ENCODE data around the gene CCNI2. TPM values are rescaled to one million over a fixed set of nuclear protein-coding genes. Genes with fewer than 3 reads are reported as not detected.
A peak's percentile ranks its signal among the peaks of the same experiment; 100 is the strongest.

CCNI2 gene
- polyA plus RNA-seq, 1 experiment = not detected

DNA sequence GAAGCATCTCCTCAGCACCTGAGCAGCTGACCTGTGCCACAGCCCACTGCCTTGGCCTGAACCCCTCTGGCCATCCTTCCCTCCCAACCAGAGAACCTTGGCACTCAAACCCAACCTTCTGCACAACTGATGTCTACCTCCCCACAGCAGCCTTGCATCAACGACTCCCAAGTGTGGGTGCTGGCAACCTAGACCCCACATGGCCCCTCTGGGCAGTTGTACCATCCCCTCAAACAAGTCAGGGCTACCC is 19.5 kb downstream of the CCNI2 start:
- no peaks in the 10 kb centered on the region for H3K9me3 ChIP-seq (ENCODE audit: control insufficient read depth, insufficient read depth, low read length)
- no peaks in the 10 kb centered on the region for H3K27me3 ChIP-seq (ENCODE audit: control insufficient read depth, insufficient read depth, low read length)
- H3K27ac ChIP-seq (ENCODE audit: low read depth, low read length) = no peak overlapping the region
- ChIA-PET CTCF (interaction anchor here (0.9 to 1.4 kb wide), 4 partner anchors 9 to 53 kb away, joined by 3 to 5 read pairs (median 4); no protein-coding TSS in a partner anchor), POLR2A (interaction anchor here (1.0 to 1.1 kb wide), 2 partner anchors 26 to 270 kb away, joined by 3 read pairs; no protein-coding TSS in a partner anchor)
- TF ChIP-seq, protein P1, sequence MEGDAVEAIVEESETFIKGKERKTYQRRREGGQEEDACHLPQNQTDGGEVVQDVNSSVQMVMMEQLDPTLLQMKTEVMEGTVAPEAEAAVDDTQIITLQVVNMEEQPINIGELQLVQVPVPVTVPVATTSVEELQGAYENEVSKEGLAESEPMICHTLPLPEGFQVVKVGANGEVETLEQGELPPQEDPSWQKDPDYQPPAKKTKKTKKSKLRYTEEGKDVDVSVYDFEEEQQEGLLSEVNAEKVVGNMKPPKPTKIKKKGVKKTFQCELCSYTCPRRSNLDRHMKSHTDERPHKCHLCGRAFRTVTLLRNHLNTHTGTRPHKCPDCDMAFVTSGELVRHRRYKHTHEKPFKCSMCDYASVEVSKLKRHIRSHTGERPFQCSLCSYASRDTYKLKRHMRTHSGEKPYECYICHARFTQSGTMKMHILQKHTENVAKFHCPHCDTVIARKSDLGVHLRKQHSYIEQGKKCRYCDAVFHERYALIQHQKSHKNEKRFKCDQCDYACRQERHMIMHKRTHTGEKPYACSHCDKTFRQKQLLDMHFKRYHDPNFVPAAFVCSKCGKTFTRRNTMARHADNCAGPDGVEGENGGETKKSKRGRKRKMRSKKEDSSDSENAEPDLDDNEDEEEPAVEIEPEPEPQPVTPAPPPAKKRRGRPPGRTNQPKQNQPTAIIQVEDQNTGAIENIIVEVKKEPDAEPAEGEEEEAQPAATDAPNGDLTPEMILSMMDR (IDR thresholded peaks at IDR 0.05; ENCODE audit: low read depth, low read length) = no peak
- DNase-seq (ENCODE audit: low read depth, low spot score) = no peak
- no peak overlapping the region for H3K4me3 ChIP-seq (ENCODE audit: low read depth, low read length)

DNA sequence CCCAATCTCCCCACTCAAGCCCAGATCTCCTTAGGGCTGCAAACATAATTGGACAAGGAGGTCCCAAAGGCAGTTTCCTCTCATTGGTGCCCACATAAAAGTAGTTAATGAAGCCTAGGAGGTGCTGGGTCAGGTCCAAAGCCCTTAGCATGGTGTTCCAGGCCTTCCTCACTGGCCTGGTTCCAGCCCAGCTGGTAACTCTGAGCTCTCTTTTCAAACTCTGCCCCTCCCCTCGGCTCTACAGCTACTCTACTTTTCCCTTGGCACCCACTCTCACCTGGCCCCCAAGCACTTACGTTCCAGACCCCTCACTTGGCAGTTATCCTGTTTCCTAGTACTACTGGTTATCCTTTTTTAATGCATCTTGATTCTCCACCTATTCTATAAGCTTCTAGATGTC is 19.9 kb downstream of the CCNI2 start:
- ChIA-PET POLR2A (interaction anchor here (0.6 to 1.1 kb wide), 7 partner anchors 26 to 508 kb away, joined by 3 to 7 read pairs (median 3); partner anchors contain the start of gene KIF3A), CTCF (interaction anchor here (0.6 to 1.3 kb wide), 3 partner anchors 9 to 339 kb away, joined by 3 to 5 read pairs (median 5); no protein-coding TSS in a partner anchor)
- DNase-seq (ENCODE audit: low read depth, low spot score) = no peak
- Histone ChIP-seq H3K27ac (ENCODE audit: low read depth, low read length) (peak overlapping the region; percentile 57), H3K9me3 (ENCODE audit: control insufficient read depth, insufficient read depth, low read length) (no peaks in the 10 kb centered on the region), H3K4me3 (ENCODE audit: low read depth, low read length) (no peak overlapping the region), H3K27me3 (ENCODE audit: control insufficient read depth, insufficient read depth, low read length) (no peaks in the 10 kb centered on the region)
- TF ChIP-seq, protein P1 (IDR thresholded peaks at IDR 0.05; ENCODE audit: low read depth, low read length) = no peak

DNA sequence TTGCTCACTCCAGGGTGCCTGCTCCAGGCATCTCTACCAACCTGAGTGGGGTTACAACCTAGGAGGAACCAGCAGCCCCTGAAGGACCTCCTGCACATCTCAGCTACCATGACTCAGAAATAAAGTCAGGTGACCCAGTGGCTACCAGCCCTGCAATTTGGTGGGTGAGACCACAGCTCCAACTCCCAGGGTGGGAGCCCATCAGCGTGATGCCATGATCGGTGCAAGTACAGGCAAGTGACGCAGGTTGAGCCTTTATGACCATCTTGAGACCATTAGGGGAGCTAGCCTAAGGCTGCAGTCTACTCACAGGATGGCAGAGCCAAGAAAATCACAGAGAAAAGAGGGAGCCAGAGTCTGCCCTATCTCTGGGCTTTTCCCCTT is 21.3 kb downstream of the CCNI2 start:
- CTCF ChIA-PET = interaction anchor here (1.3 kb wide), 1 partner anchor 51 kb away, joined by 3 read pairs; no protein-coding TSS in a partner anchor
- DNase-seq (ENCODE audit: low read depth, low spot score) = no peak
- Histone ChIP-seq H3K9me3 (ENCODE audit: control insufficient read depth, insufficient read depth, low read length) (no peaks in the 10 kb centered on the region), H3K27me3 (ENCODE audit: control insufficient read depth, insufficient read depth, low read length) (no peaks in the 10 kb centered on the region), H3K27ac (ENCODE audit: low read depth, low read length) (peak overlapping the region; percentile 65), H3K4me3 (ENCODE audit: low read depth, low read length) (no peak overlapping the region)
- TF ChIP-seq, protein P1 (IDR thresholded peaks at IDR 0.05; ENCODE audit: low read depth, low read length) = no peak
- POLR2A ChIA-PET = no interaction called here

DNA sequence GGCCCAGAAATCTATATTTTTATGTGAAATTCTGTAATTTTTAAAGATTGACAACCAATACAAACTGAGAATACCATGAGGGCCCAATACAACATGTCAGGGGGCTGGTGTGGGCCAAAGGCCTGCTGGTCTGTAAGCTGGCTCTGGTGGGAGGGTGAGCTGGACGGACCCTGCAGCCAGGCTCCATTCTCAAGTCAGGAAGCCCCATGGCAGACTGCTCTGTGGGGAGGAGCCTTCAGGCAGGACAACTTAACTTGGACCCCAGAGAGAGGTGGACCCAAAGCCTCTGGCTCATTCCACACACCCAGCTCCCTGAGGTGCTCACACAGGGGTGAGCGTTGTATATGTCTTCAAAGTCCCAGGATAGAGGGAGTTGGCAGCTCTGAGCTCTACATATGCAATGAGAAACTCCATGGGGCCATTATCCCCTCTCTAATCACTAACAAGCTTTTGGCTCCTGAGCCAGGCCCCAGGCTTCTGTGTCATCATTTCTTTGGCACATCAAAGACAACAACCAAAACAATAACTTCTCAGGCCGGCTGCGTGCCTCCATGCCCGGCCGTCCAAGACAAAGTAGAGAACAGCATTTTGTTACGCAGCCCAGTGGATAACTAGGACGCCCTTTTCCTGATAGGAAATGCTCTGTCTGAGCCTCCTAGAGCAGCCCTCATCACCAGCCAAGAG is 23.4 kb downstream of the CCNI2 start:
- no peak overlapping the region for H3K27ac ChIP-seq (ENCODE audit: low read depth, low read length)
- no peak for DNase-seq (ENCODE audit: low read depth, low spot score)
- ChIA-PET POLR2A (no interaction called here), CTCF (interaction anchor here (1.1 to 1.6 kb wide), 3 partner anchors 16 to 50 kb away, joined by 3 to 5 read pairs (median 4); no protein-coding TSS in a partner anchor)
- H3K9me3 ChIP-seq (ENCODE audit: control insufficient read depth, insufficient read depth, low read length) = no peaks in the 10 kb centered on the region
- no peak overlapping the region for H3K4me3 ChIP-seq (ENCODE audit: low read depth, low read length)
- TF ChIP-seq, protein P1 (IDR thresholded peaks at IDR 0.05; ENCODE audit: low read depth, low read length) = no peak
- no peaks in the 10 kb centered on the region for H3K27me3 ChIP-seq (ENCODE audit: control insufficient read depth, insufficient read depth, low read length)

DNA sequence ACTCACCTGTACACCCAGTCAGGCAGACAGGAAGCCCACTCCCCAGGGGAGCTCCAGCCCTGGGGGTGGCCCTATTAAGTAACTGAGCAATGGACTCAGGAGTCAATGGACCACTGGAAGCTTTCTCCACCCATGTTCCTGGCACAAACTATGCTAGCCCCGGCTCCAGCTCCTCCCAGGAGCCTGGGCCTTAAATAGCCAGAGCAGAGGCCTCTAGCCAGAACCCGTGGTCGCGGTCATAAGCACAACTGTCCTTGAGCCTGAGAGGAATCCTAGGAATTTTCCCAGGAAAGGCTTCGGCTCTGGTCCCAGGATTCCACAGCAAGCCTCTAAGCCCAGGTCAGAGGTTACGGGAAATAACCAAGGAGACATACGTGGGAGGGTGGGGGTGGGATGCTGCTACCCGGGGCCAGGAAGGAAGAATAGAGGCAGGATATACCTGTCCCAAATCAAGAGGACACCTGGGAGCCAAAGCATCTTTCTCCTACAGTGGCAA is 24.3 kb downstream of the CCNI2 start:
- Histone ChIP-seq H3K4me3 (ENCODE audit: low read depth, low read length) (no peak overlapping the region), H3K27me3 (ENCODE audit: control insufficient read depth, insufficient read depth, low read length) (no peaks in the 10 kb centered on the region), H3K9me3 (ENCODE audit: control insufficient read depth, insufficient read depth, low read length) (no peaks in the 10 kb centered on the region), H3K27ac (ENCODE audit: low read depth, low read length) (no peak overlapping the region)
- CTCF ChIA-PET = interaction anchor here (1.2 to 1.6 kb wide), 2 partner anchors 17 to 49 kb away, joined by 3 to 5 read pairs; no protein-coding TSS in a partner anchor
- DNase-seq (ENCODE audit: low read depth, low spot score) = peak; percentile 4
- POLR2A ChIA-PET = no interaction called here
- TF ChIP-seq, protein P1 (IDR thresholded peaks at IDR 0.05; ENCODE audit: low read depth, low read length) = no peak
